IPS DF 4.7 (cell line): ENCODE results near the gene ALDOA.
"Not testable (repeated sequence)": the region's sequence is repeated elsewhere in the genome, so short reads cannot be mapped to it uniquely, and the experiment has no call there.

Source experiments
- DNase-seq: peaks from one replicate; pipeline ENCODE4 v3.0.0-alpha.2; 2013; ENCODE audit warnings: low spot score; ENCODE audit errors: extremely low read depth

Gene ALDOA

DNA sequence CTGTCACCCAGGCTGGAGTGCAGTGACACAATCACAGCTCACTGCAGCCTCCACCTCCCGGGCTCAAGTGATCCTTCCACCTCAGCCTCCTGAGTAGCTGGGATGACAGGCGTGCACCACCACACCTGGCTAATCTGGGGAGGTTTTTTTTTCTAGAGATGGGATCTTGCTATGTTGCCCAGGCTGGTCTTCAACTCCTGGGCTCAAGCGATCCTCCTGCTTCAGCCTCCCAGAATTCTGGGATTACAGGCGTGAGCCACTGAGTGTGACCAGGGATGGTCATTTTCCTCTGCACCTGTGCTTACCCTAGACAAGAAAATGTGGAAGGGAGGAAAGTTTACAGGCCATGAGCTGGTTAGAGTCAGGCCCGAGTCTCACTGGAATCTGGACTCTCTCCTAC is 24.9 kb upstream of the ALDOA start:
- not testable (repeated sequence) for DNase-seq

- no peak for DNase-seq
These were observed 23.7 kb upstream of the ALDOA start for GRCh38 chr16:30041841-30042240.

DNA sequence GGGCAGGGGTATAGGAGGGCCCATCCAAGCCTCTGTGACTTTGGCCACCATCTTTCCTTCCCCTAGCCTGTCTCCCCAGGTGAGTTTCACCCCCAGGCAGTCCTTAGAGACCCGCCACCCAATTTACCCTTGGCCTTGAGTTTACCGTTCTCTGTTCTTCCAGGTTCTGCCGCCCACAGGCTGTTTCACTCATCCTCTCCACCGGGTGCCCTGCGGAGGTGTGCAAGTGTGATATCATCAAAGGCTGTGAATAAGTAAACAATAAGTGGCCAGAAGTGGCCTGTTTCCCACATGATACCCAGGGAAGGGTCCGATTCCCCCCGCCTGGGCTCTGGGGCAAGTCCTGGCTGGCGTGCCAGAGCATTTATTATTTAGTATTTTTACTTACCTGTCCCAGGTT is 19.4 kb upstream of the ALDOA start:
- DNase-seq, result no peak

DNA sequence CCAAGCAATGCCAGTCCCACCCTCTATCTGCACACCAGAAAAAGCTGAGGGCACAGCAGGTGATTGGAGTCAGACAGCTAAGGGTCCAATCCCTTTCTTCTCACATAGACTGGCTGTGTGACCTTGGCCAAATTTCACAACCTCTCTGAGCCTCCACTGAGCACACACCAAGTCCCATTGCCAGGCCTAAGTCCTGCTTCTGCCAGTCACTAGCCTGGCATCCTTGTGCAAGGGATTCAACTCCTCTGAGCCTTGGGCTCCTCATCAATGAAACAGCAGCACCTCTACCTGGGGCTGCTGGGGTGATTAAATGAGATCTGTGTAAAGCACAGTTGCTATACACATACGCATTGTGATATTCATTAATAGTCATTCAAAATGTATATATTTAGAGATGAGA is 19.0 kb upstream of the ALDOA start:
- no peak for DNase-seq

DNA sequence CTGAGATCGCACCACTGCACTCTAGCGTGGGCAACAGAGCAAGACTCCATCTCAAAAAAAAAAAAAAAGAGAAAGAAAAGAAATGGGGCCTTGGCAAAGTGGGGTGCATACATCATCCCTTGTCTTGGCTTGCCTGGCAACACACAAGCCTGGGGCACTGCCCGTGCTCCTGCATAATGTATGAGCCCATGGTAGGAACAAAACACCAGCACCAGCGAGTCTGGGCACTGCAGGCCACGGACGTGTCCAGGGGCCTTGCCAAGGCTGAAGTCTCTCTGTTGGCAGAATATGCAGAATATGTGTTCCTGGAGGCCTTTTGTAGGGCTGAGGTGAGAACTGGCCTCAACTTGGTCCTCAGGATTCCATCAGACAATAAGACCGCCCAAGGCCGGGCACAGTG is 15.7 kb upstream of the ALDOA start:
- DNase-seq, result no peak

- DNase-seq, result no peak
These were observed 14.0 kb upstream of the ALDOA start for GRCh38 chr16:30051518-30051917.

DNA sequence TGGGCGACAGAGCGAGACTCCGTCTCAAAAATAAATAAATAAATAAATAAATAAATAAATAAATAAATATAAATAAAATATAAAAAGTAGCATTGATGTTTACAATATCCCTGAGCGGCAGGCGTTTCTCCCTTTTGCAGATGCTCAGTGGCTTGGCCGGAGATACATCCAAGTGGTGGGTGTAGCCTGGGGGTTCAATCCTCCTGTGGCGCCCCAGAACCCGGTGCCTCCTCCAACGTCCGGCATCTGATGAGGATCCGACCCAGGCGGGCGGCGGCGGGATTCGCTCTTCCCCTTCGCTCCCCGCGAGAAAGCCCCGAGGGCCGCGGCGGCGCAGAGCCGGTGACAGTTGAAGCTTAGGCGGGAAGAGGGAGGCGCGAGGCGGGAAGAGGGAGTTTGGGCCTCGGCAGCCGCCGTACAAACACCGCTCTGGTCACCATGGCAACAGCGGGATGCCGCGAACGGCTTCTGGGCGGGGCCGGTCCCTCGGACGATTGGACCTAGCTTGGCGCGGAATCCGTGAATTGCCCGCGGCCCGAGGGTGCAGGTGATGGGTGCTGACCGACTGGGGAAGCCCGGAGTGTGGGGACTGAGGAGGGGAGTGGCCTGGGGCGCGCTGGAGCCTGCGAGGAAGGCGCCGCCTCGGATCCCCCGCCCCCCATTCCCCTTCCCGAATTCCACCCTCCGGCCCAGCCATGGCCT is 12.7 kb upstream of the ALDOA start:
- DNase-seq, result no peak

DNA sequence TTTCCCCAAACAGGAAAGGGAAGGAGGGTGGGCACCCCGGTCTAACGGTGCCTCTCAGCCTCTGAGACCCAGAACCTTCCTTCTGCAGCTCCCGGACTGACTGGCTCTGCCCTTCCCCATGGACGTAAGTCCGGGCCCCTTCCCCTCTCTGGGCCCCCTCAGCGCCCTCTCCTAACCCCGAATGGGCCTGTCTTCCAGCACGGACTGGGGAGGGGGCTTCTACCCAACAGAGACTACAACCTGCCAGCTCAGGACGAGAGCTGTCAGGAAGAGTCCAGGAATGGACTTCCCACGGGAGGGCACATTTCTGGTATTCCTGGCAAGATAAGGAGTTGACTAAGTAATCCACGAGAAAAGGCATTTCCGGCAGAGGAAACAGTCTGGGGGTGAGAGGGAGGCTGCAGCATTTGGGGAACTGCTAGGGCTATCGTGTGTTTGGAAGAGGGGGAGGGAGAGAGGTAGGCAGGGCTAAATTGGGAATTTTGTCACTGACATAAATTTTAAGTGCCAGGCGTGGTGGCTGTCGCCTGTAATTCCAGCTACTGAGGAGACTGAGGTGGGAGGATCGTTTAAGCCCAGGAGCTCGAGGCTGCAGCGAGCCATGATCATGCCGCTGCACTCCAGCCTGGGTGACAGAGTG is 12.1 kb upstream of the ALDOA start:
- no peak for DNase-seq

- DNase-seq, result no peak
These were observed 11.1 kb upstream of the ALDOA start for GRCh38 chr16:30054451-30054850.

GRCh38 chr16:30054959-30055553 is 10.5 kb upstream of the ALDOA start:
- no peak for DNase-seq

DNA sequence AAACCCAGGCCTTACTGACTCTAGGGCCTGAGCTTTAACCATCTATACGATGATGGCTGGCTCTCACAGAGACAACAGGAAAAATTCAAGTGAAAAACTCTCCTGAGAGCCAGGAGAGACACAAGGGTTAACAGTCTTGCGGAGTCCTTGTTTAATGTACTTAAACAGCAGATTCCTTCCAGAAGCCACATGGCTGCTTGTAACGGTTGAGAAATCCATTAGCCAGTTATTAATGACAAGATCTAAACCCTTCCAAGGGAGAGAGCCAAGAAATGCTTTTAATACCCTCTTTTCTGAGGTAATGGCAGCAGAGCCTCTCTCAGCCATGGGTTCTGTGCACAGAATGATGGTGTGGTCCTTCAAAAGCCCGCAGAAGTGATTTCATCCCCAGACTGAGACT is 5.2 kb upstream of the ALDOA start:
- DNase-seq, result no peak

- DNase-seq, result no peak
These were observed 4.6 kb upstream of the ALDOA start for GRCh38 chr16:30060836-30061554.

DNA sequence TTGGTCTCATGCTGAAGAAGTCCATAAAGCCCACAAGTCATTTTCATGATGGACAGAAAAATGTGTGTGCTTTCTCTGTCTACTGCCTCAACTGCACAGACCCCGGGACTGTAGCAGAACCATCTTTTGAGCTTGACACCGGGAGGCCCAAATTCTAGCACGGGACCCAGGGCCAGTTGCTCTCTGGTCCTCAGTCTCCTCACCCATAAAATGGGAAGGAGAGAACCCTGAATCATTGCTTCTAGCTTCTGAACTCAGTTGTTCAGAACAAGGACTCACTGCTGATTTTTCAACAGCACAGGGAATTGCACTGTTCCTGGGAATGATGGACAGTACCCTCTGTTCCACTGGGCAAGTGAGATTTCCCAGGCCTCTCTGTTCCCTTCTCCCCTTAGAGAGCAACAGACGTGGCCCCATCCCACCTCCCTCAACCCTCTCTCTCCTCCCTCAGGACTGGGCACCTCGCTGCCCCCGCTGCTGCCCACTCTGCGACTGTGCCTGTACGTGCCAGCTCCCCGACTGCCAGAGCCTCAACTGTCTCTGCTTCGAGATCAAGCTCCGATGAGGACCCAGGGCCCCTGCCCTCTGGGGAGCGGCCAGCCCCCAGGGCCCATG is 2.2 kb upstream of the ALDOA start:
- no peak for DNase-seq

GRCh38 chr16:30063893-30064728 is 1.4 kb upstream of the ALDOA start:
- DNase-seq, result no peak

DNA sequence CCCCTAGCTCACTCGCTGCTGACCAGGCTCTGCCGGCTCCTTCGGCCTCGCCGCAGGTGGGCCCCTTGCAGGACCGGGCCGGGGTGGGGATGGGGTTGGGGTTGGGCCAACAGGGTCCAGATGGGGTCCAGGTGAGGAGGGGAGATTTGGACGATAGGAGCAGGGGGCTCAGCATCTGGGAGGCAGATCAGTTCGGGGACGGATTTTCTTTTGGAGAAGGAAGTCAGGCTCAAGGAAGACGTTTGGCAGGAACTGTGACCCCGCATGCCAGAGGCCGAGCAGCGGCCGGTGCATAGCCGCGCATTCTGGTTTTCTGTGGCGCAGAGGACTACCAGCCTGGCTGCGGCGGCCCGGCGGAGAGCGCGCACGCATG is 845 bp upstream of the ALDOA start:
- DNase-seq, result no peak

DNA sequence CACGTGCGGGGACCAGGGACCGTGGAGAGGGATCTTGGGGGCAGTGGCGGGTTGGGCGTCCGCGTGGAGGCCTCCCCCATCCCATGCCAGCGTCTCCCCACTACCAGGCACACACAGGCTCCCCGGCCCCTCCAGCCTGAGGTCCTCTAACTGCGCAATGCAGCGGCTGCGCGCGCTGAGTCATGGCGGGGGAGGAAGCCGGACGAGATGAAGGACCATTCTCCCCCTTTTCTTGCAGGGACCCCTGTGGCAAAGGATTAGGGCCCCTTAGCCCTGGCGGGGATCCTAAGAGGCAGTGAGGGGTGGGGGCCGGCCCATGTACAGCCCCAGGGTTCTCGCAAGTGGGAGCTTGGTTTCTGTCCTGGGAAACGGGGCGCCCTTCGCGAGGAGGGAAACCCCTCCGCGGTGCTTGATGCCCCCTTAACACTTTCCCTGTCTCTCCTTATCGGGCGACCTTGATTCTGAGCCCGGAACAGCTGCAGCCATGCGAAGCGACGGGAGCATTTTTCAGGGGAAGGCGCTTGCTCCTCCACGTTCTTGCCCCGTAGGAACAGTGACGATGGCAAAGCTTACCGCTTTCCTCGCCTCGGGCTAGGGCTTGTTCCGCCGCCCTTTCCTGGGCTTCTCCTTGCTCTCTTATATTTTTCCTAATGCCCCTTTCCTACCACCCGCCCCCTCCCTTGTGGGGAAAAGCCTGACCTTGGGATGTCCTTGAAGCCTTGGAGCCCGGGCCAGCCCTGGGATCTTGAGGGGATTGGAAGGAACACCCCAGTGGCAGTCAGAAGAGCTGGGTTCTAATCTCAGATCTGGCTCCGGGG is 592 bp downstream of the ALDOA start:
- DNase-seq, result no peak

DNA sequence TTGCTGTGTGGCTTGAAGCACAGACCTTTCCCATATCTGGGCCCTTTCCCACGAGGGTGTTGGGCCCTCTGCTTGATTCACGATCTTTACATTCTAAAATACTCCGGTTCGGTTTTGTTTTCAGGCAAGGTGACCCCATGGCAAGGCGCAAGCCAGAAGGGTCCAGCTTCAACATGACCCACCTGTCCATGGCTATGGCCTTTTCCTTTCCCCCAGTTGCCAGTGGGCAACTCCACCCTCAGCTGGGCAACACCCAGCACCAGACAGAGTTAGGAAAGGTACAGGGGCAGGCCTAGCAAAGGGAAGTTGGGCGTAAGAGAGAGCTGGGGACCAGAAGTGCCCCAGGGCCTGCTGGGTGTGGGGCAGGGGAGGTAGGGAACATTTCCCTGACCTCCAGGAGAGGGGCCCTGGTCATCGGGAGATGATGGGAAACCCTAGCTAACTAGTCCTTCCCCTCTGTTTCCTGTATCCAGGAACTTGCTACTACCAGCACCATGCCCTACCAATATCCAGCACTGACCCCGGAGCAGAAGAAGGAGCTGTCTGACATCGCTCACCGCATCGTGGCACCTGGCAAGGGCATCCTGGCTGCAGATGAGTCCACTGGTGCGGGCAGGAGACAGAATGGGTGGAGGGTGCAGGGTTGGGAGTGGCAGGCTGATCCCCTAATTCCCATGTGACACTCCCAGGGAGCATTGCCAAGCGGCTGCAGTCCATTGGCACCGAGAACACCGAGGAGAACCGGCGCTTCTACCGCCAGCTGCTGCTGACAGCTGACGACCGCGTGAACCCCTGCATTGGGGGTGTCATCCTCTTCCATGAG is 1.4 kb downstream of the ALDOA start:
- no peak for DNase-seq

DNA sequence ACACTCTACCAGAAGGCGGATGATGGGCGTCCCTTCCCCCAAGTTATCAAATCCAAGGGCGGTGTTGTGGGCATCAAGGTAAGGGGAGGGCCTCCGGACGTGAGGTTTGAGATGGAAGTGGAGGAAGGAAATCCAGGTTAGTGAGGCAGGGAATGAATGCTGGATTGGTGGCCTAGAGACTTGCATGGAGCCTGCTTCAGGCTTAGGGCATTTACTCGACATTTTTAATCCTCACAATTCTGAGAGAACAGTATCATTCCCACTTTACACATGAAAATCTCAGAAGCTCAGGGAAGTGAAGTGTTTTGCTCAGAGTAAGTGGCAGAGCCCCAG is 2.0 kb downstream of the ALDOA start:
- no peak for DNase-seq

- DNase-seq, result no peak
These were observed 2.8 kb downstream of the ALDOA start for GRCh38 chr16:30068333-30068732.
